ENCODE measurements around the gene GTF2A2.

GTF2A2 gene

GRCh38 chr15:59616379-59616778, 40.9 kb downstream of the GTF2A2 start:
- ChIA-PET POLR2A (no interaction called here), CTCF (interaction anchor here (0.9 to 1.7 kb wide), 2 partner anchors 37 to 83 kb away, joined by 3 to 6 read pairs; no protein-coding TSS in a partner anchor)
- no peak for DNase-seq (ENCODE audit: low read depth, low spot score)
- no peak overlapping the region for H3K4me3 ChIP-seq (ENCODE audit: low read depth, low read length)
- TF ChIP-seq, protein P1, sequence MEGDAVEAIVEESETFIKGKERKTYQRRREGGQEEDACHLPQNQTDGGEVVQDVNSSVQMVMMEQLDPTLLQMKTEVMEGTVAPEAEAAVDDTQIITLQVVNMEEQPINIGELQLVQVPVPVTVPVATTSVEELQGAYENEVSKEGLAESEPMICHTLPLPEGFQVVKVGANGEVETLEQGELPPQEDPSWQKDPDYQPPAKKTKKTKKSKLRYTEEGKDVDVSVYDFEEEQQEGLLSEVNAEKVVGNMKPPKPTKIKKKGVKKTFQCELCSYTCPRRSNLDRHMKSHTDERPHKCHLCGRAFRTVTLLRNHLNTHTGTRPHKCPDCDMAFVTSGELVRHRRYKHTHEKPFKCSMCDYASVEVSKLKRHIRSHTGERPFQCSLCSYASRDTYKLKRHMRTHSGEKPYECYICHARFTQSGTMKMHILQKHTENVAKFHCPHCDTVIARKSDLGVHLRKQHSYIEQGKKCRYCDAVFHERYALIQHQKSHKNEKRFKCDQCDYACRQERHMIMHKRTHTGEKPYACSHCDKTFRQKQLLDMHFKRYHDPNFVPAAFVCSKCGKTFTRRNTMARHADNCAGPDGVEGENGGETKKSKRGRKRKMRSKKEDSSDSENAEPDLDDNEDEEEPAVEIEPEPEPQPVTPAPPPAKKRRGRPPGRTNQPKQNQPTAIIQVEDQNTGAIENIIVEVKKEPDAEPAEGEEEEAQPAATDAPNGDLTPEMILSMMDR (IDR thresholded peaks at IDR 0.05; ENCODE audit: insufficient read depth, low read length, missing control alignments) = no peak

DNA sequence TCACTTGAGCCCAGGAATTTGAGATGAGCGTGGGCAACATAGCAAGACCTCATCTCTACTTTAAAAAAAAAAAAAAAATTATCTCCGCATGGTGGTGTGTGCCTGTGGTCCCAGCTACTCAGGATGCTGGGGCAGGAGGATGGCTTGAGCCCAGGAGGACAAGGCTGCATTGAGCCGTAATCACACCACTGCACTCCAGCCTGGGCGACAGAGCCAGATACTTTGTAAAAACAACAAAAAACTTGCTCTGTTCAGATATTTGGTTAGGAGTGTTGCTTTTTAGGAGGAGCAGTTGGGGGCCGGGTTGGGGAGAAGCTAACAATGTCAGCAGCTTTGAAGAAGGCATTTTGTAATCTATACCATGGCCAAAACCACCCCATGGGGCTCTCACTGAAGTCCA, 41.7 kb downstream of the GTF2A2 start:
- CTCF ChIA-PET = interaction anchor here (1.7 kb wide), 1 partner anchor 83 kb away, joined by 6 read pairs; no protein-coding TSS in a partner anchor
- TF ChIP-seq, protein P1 (IDR thresholded peaks at IDR 0.05; ENCODE audit: insufficient read depth, low read length, missing control alignments) = no peak
- no peak overlapping the region for H3K4me3 ChIP-seq (ENCODE audit: low read depth, low read length)
- no peak for DNase-seq (ENCODE audit: low read depth, low spot score)
- POLR2A ChIA-PET = no interaction called here

- CTCF ChIA-PET = no interaction called here
- H3K4me3 ChIP-seq (ENCODE audit: low read depth, low read length) = no peak overlapping the region
- POLR2A ChIA-PET = no interaction called here
- DNase-seq (ENCODE audit: low read depth, low spot score) = no peak
- TF ChIP-seq, protein P1 (IDR thresholded peaks at IDR 0.05; ENCODE audit: insufficient read depth, low read length, missing control alignments) = no peak
Observed at GRCh38 chr15:59614153-59614552, 43.2 kb downstream of the GTF2A2 start.

DNA sequence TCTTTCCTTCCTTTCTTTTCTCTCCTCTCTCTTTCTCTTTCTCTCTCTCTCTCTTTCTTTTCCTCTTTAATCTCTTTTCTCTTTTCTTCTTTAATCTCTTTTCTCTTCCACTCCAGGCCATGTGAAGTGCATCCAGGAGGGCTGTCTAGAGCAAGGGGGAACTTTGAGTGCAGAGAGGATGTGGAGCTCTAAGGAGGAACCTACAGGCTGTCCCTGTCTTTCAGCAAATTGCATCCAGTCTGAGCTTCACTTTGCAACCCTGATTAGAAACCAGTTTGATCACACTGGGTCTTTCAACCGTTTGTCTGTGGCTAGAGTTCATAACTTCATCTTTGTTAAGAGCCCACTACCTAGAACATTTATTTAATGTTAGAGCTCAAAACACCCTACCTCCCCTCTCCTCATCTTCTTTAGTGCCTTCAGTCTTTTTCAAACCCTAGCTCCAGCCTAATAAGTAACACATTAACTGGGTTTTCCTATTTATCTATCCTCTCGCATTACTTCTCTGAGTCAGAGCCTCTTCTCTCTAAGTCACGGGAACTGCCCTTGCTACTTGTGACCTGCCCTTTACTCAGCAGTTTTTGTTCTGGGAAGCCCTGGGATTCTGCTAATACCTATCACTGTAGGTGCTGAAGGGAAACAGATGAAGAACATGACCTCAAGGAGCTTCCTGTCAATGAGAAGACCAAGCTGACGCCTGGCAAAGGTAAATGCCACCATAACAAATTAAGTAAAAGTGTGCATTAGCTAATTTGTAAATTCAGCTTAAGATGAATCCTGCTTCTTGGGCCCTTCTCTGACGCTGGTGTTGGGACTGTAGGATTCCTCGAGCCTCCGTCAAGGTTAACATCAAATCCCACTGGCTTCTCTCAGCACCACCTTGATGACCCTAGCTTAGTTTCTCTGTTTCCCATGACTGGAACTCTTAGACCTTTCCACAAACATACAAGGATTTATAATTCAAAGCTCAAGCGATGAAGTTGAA, 45.7 kb downstream of the GTF2A2 start, which contains the start of gene GCNT3:
Gene GCNT3 (plus strand): TSS at position 508 of the 985 bp plus-strand sequence. CDS start 6,456 bp downstream, outside the sequence.
- ChIA-PET CTCF (interaction anchor here (1.1 to 1.9 kb wide), 3 partner anchors 11 to 83 kb away, joined by 3 to 5 read pairs (median 4); no protein-coding TSS in a partner anchor), POLR2A (no interaction called here)
- no peak for DNase-seq (ENCODE audit: low read depth, low spot score)
- TF ChIP-seq, protein P1 (IDR thresholded peaks at IDR 0.05; ENCODE audit: insufficient read depth, low read length, missing control alignments) = no peak
- no peak within 1 kb of the TSS for H3K4me3 ChIP-seq (ENCODE audit: low read depth, low read length)

GRCh38 chr15:59609730-59610712, 47.3 kb downstream of the GTF2A2 start:
- CTCF ChIA-PET = no interaction called here
- POLR2A ChIA-PET = no interaction called here
- H3K4me3 ChIP-seq (ENCODE audit: low read depth, low read length) = no peak overlapping the region
- no peak for DNase-seq (ENCODE audit: low read depth, low spot score)
- TF ChIP-seq, protein P1 (IDR thresholded peaks at IDR 0.05; ENCODE audit: insufficient read depth, low read length, missing control alignments) = no peak
